ENCODE measurements around the gene FBXO22.
A peak's percentile ranks its signal among the peaks of the same experiment; 100 is the strongest.
"Not testable (repeated sequence)": the region's sequence is repeated elsewhere in the genome, so short reads cannot be mapped to it uniquely, and the experiment has no call there.

FBXO22 gene

GRCh38 chr15:75903331-75904239 is at the start of gene FBXO22:
Gene FBXO22, plus strand, starts transcription at chr15:75903878. Its CDS starts 86 bp downstream, at chr15:75903964.
- DNase-seq, result peak; percentile 78 to 84

DNA sequence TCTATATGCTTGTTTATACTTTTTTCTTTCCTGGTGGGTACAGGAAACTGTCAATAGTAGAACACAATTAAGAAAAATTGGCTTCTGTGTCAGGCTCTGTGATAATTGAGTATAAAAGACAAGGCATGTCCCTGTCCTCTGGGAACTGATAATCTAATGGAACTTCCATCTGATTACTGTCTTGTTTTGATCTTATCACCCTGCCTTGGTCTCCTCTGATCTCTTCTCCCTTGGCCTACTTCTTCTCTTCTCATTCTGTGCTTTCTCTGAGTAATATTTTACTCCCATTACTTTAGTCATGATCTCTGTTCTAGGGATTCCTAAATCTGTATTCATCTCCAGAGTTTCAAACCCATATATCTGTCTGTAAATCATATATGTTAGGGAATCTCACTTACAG is 45.8 kb upstream of the FBXO22 start:
- no peak for DNase-seq

GRCh38 chr15:75861750-75862402 is 41.8 kb upstream of the FBXO22 start:
- no peak for DNase-seq

GRCh38 chr15:75862796-75863195 is 40.9 kb upstream of the FBXO22 start:
- DNase-seq, result no peak

- no peak for DNase-seq
Observed at GRCh38 chr15:75864213-75865059, 39.2 kb upstream of the FBXO22 start.

GRCh38 chr15:75866045-75866444 is 37.6 kb upstream of the FBXO22 start:
- DNase-seq, result not testable (repeated sequence)

- no peak for DNase-seq
Observed at GRCh38 chr15:75866916-75867315, 36.8 kb upstream of the FBXO22 start.

- no peak for DNase-seq
Observed at GRCh38 chr15:75867449-75867848, 36.2 kb upstream of the FBXO22 start.

DNA sequence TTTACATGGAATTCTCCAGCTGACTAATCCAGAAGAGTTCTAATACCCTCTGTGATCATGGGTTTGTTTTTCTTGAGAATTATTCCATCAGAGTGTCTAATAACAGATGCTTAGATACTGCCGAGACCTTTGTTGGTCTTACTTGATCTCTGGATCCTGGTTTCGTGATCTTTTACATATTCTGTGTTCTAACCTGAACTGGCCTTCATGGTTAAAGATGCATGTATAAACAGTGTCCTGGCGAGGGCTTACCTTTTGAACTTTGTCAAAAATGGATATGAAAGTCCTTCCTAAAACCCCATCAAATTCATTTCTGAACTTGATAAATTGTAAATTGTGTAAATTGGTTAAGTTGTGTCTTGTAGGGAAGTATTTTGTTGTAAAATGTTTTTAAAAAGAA is 35.7 kb upstream of the FBXO22 start:
- no peak for DNase-seq

DNA sequence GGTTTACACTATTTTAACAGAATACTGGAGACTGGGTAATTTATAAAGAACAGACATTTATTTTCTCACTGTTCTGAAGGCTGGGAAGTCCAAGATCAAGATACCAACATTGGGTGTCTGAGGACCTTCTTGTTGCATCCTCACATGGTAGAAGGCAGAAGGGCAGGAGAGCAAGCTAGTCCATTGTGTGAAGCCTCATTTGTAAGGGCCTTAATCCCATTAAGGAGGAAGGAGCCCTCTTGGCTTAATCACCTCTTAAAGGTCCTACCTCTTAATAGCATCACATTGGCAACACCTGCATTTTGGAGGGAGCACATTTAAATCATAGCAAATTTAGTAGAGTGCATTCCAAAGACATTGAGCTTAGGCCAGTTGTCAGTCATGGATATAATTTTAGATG is 34.2 kb upstream of the FBXO22 start:
- DNase-seq, result no peak

DNA sequence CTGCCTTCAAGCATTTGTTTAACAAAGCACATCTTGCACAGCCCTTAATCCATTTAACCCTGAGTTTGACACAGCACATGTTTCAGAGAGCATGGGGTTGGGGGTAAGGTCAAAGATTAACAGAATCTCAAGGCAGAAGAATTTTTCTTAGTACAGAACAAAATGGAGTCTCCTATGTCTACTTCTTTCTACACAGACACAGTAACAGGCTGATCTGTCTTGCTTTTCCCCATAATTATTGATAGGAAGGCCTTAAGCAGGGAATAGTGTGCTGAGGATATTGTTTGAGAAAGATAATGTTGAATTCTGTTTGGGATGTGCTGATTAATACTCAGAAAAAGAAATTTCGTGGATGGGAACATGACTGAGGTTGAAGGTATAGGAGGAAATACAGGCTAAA is 32.1 kb upstream of the FBXO22 start:
- DNase-seq, result not testable (repeated sequence)

- no peak for DNase-seq
Observed at GRCh38 chr15:75872403-75872990, 31.2 kb upstream of the FBXO22 start.

GRCh38 chr15:75884041-75884440 is 19.6 kb upstream of the FBXO22 start:
- no peak for DNase-seq

GRCh38 chr15:75887178-75887577 is 16.5 kb upstream of the FBXO22 start:
- DNase-seq, result no peak

GRCh38 chr15:75891895-75892294 is 11.8 kb upstream of the FBXO22 start:
- no peak for DNase-seq

DNA sequence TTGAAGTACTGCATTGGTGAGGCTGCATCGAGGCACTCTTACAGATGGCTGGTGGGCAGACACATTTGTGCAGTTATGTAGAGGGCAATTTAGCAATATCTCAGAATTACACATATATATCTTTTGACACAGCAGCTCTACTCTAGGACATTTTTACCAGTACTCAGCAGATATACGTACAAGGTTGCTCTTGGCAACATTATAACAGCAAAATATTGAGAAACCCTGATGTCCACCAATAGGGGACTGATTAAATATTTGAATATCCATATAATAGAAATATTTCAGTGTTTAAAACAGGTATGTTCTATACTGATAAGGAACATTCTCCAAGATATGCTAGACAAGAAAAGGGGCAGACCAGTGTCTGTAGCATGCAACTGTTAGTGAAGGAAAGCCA is 7.9 kb upstream of the FBXO22 start:
- no peak for DNase-seq

DNA sequence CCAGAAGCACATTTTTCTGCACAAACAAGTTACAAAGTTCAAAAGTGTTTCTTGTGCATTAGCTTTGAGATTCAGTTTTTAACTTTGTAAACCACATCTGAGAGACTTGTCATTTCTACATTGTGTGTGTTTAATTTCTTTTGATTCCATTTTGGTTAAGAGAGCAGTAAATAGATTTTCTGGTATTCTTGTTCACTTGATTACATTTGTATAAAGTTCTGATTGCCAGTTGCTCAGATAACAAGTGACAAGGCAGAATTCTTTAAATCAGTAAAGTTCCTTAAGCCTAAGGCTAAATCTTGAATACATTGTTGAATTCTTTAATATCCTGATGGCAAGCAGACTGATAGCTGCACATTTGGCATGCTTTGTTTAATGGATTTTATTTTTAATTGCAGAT is 3.1 kb upstream of the FBXO22 start:
- DNase-seq, result no peak

DNA sequence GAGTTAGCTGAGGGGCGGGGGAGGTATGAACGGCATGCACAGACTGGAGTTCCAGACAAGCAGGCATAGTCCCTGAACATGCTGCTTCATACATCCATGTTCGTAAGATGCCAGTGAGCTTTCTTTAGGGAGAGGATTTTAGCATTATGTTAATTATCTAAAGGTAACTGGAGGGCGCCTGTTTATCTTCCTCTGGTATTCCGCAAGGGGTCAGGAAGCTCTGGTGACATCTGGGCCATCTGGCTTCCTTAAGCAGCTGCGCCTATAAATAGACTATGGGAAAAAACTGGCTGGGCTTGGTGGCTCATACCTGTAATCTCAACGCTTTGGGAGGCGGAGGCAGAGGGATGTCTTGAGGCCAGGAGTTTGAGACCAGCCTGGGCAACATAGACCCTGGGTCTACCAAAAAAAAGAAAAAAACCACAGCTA is 1.5 kb upstream of the FBXO22 start:
- no peak for DNase-seq

DNA sequence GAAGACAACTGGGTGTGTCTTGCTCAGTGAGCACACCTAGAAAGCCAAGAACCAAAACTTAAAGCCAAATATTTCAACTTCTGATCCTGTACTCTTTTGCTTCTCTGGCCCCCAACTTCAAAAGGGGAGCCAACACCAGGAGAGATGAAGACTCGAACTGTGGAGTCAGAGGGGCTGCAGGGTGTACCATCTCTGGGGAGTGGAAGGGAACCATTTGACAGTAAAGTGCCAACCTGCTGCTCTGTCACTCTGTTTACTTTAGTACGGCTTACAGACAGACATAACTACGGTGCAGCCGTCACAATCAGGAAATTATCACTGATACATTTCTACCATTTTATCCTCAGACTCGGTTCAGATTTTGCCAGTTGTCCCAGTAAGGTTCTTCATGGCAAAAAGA is 1.6 kb downstream of the FBXO22 start:
- DNase-seq, result no peak

GRCh38 chr15:75910355-75910754 is 6.7 kb downstream of the FBXO22 start:
- not testable (repeated sequence) for DNase-seq

DNA sequence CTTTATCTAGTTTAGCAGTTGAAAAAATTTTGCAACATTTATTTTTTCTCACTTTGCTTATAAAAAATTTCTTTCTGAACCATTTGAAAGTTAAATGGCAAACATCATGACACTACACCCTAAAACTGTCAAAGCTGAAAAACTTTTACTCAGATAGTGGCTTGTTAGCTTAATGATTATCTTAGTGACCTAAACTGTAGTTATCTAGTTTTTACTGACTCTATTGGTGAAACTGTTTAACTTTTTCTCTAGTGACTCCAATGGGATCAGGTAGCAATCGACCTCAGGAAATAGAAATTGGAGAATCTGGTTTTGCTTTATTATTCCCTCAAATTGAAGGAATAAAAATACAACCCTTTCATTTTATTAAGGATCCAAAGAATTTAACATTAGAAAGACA is 13.3 kb downstream of the FBXO22 start:
- DNase-seq, result no peak

- DNase-seq, result no peak
Observed at GRCh38 chr15:75918135-75918534, 14.5 kb downstream of the FBXO22 start.

GRCh38 chr15:75920079-75920478 is 16.4 kb downstream of the FBXO22 start:
- no peak for DNase-seq
